Measurements from ENCODE around the gene ADAMTS17.

- TF ChIP-seq POLR2A (IDR thresholded peaks at IDR 0.05; ENCODE audit: low read depth, low read length) (no peak), POLR2AphosphoS5 (IDR thresholded peaks at IDR 0.05; ENCODE audit: low read depth, low read length) (no peak)
Measured at GRCh38 chr15:100183921-100184495, 157.8 kb downstream of the ADAMTS17 start.
